ENCODE results near the gene C13orf46.

The C13orf46 gene

GRCh38 chr13:113979791-113980471 lies 6.1 kb upstream of the C13orf46 start:
- DNase-seq, result no peak
- H3K36me3 ChIP-seq (ENCODE audit: control insufficient read depth, insufficient read depth, low read length), result peaks cover 76% of the 10 kb centered on the region
- H3K4me1 ChIP-seq (ENCODE audit: control insufficient read depth, insufficient read depth, low read length, poor library complexity, severe bottlenecking), result no peaks in the 10 kb centered on the region
- no peaks in the 10 kb centered on the region for H3K9me3 ChIP-seq (ENCODE audit: control insufficient read depth, low read length)
- H3K27ac ChIP-seq (ENCODE audit: insufficient read depth, low read length, poor library complexity, severe bottlenecking), result no peak overlapping the region
- no peak overlapping the region for H3K4me3 ChIP-seq (ENCODE audit: insufficient read depth, low read depth, low read length, poor library complexity, severe bottlenecking)
- H3K27me3 ChIP-seq (replicated peaks; ENCODE audit: control insufficient read depth, insufficient read depth, low read length, poor library complexity, severe bottlenecking), result no peaks in the 10 kb centered on the region

DNA sequence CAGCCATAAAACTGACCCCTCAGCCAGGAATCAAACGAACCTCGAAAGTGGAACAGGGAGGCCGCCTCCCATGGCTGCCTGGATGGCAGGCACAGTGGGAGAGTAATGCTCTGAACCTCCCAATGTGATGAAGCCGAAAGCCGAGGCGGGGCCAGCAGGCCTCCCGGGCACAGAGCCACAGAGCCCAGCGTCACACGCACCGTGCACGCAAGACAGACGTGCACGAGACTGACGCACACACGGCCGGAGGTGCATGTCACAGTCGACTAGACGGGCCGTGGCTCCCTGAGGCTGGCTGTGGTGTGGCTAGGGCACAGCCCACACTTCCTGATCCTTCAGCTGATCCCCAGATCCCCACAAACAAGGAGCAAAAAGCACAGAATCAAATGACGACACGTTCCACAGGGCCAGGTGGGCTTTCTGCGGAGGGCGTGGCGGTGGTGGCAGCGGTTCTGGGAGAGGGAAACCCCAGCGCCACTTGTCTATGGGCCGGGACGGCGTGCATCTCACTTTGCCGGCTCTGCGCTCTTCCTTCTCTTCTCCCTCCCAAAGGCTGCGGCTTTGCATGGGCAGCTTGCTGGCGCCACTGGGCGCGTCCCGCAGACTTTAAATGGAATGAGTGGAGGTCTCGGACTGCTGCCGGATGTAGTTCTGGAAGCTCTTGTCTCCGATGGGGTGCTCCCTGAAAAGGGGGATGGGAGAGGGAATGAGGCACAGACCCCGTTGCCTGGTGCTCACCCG lies 5.0 kb upstream of the C13orf46 start:
- DNase-seq, result no peak
- H3K9me3 ChIP-seq (ENCODE audit: control insufficient read depth, low read length), result no peaks in the 10 kb centered on the region
- H3K4me3 ChIP-seq (ENCODE audit: insufficient read depth, low read depth, low read length, poor library complexity, severe bottlenecking), result no peak overlapping the region
- H3K27me3 ChIP-seq (replicated peaks; ENCODE audit: control insufficient read depth, insufficient read depth, low read length, poor library complexity, severe bottlenecking), result no peaks in the 10 kb centered on the region
- H3K4me1 ChIP-seq (ENCODE audit: control insufficient read depth, insufficient read depth, low read length, poor library complexity, severe bottlenecking), result no peaks in the 10 kb centered on the region
- H3K36me3 ChIP-seq (ENCODE audit: control insufficient read depth, insufficient read depth, low read length), result peaks cover 83% of the 10 kb centered on the region
- H3K27ac ChIP-seq (ENCODE audit: insufficient read depth, low read length, poor library complexity, severe bottlenecking), result no peak overlapping the region

DNA sequence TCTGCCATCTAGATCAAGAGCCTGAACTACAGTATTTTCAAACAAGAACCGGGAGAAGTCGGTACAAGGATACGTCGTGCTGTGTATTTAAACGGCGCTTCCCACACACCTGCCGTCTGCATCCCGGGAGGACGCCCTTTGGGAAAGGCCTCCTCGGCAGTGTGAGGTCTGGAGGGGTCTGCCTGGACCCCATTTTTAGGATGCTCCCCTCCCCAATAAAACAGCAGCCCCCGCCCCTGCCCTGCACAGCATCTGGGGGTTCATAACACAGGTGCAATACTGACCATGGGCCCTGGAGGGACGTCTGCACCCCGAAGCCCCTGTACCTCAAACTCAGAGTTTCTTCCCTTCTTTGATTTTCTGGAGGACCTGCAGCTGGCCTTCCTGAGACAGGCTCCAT lies 4.1 kb upstream of the C13orf46 start:
- peaks cover 91% of the 10 kb centered on the region for H3K36me3 ChIP-seq (ENCODE audit: control insufficient read depth, insufficient read depth, low read length)
- H3K9me3 ChIP-seq (ENCODE audit: control insufficient read depth, low read length), result no peaks in the 10 kb centered on the region
- H3K27ac ChIP-seq (ENCODE audit: insufficient read depth, low read length, poor library complexity, severe bottlenecking), result no peak overlapping the region
- no peak overlapping the region for H3K4me3 ChIP-seq (ENCODE audit: insufficient read depth, low read depth, low read length, poor library complexity, severe bottlenecking)
- H3K27me3 ChIP-seq (replicated peaks; ENCODE audit: control insufficient read depth, insufficient read depth, low read length, poor library complexity, severe bottlenecking), result no peaks in the 10 kb centered on the region
- no peaks in the 10 kb centered on the region for H3K4me1 ChIP-seq (ENCODE audit: control insufficient read depth, insufficient read depth, low read length, poor library complexity, severe bottlenecking)
- no peak for DNase-seq

DNA sequence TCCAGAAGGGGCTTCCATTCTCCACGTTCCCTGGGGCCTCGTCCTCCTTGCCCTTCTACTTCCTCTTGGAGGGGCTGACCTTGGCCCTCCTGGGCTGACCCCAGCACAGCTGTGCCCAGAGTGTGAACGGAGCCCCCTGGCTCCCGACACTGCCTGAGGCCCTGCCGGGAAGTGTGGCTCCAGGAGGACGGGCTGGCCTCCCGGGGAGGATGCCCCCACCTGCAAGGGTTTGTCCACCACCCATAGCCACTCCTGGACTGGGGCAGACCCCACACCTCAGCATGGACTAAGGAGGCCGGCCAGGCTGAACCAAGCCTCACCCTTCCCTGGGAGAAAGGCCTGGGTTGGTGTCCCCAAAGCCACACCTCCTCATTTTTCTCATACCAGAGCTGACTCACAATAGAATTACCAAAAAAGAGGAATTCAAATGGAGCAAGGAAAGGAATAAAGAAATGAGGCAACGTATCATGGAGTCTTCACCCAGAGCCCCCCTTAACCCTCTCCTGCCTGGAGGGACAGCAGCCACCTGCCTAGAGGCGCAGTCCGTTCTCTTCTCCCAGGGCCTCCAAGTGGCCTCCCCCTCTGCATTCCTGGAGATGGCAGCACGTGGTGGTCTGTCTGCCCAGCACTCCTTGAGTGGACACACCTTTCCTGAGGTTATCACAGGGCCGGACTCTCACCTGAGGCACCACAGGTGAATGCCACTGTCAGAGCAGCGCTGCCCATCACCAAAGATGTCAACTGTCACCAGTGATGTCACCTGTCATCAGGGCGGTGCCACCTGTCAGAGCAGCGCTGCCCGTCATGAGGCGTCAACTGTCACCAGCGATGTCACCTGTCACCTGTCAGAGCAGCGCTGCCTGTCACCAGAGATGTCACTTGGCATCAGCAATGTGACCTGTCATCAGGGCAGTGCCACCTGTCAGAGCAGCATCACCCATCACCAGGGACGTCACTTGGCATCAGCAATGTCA lies 3.1 kb upstream of the C13orf46 start:
- Histone ChIP-seq H3K9me3 (ENCODE audit: control insufficient read depth, low read length) (no peaks in the 10 kb centered on the region), H3K4me3 (ENCODE audit: insufficient read depth, low read depth, low read length, poor library complexity, severe bottlenecking) (no peak overlapping the region), H3K36me3 (ENCODE audit: control insufficient read depth, insufficient read depth, low read length) (peaks cover 88% of the 10 kb centered on the region), H3K27me3 (replicated peaks; ENCODE audit: control insufficient read depth, insufficient read depth, low read length, poor library complexity, severe bottlenecking) (no peaks in the 10 kb centered on the region), H3K4me1 (ENCODE audit: control insufficient read depth, insufficient read depth, low read length, poor library complexity, severe bottlenecking) (no peaks in the 10 kb centered on the region), H3K27ac (ENCODE audit: insufficient read depth, low read length, poor library complexity, severe bottlenecking) (no peak overlapping the region)
- no peak for DNase-seq

GRCh38 chr13:113975416-113975815 lies 1.5 kb upstream of the C13orf46 start:
- Histone ChIP-seq H3K27me3 (replicated peaks; ENCODE audit: control insufficient read depth, insufficient read depth, low read length, poor library complexity, severe bottlenecking) (no peaks in the 10 kb centered on the region), H3K36me3 (ENCODE audit: control insufficient read depth, insufficient read depth, low read length) (peaks cover 84% of the 10 kb centered on the region), H3K4me1 (ENCODE audit: control insufficient read depth, insufficient read depth, low read length, poor library complexity, severe bottlenecking) (no peaks in the 10 kb centered on the region), H3K27ac (ENCODE audit: insufficient read depth, low read length, poor library complexity, severe bottlenecking) (no peak overlapping the region), H3K4me3 (ENCODE audit: insufficient read depth, low read depth, low read length, poor library complexity, severe bottlenecking) (no peak overlapping the region), H3K9me3 (ENCODE audit: control insufficient read depth, low read length) (no peaks in the 10 kb centered on the region)
- no peak for DNase-seq

- H3K4me1 ChIP-seq (ENCODE audit: control insufficient read depth, insufficient read depth, low read length, poor library complexity, severe bottlenecking), result no peaks in the 10 kb centered on the region
- DNase-seq, result no peak
- no peaks in the 10 kb centered on the region for H3K27me3 ChIP-seq (replicated peaks; ENCODE audit: control insufficient read depth, insufficient read depth, low read length, poor library complexity, severe bottlenecking)
- no peak overlapping the region for H3K4me3 ChIP-seq (ENCODE audit: insufficient read depth, low read depth, low read length, poor library complexity, severe bottlenecking)
- no peaks in the 10 kb centered on the region for H3K9me3 ChIP-seq (ENCODE audit: control insufficient read depth, low read length)
- no peak overlapping the region for H3K27ac ChIP-seq (ENCODE audit: insufficient read depth, low read length, poor library complexity, severe bottlenecking)
- peaks cover 80% of the 10 kb centered on the region for H3K36me3 ChIP-seq (ENCODE audit: control insufficient read depth, insufficient read depth, low read length)
These were observed 717 bp upstream of the C13orf46 start for GRCh38 chr13:113974304-113975281.

DNA sequence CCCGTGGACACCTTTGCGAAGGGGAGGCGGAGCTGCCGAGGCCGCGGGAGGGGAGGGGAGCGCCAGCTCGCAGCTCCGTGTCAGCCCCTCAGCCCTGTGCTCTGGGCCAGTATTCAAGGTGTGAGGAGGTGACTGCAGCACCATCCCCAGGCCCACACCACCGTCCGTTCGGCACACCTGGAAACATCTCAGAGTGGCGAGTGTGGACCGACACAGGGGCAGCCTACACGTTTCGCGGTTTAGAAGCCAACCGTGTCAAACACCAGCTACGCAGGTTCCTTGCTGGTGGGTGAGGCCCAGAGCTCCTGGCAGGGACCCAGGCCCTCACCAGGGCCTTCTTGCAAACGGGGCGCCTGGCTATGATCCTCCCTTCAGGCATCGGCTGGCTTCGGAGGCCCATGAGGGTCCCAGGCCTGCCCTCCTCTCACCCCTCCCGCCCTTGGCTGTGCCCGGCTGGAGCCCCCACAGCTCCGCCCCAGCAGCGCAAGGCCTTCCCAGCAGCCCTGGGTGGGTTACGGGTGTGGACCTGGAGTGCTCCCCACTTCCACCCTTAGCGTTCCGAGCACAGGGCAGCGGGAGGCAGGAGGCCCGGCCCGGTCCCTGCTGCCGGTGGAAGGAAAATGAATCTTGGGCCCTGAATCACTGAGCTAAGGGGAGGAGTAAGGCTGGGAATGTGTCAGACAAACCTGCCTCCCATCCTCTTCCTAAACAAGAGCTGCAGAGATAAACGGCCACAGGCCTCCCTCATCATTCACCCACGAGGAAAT lies 1.2 kb downstream of the C13orf46 start:
- Histone ChIP-seq H3K36me3 (ENCODE audit: control insufficient read depth, insufficient read depth, low read length) (peaks cover 68% of the 10 kb centered on the region), H3K9me3 (ENCODE audit: control insufficient read depth, low read length) (no peaks in the 10 kb centered on the region), H3K27me3 (replicated peaks; ENCODE audit: control insufficient read depth, insufficient read depth, low read length, poor library complexity, severe bottlenecking) (no peaks in the 10 kb centered on the region), H3K4me1 (ENCODE audit: control insufficient read depth, insufficient read depth, low read length, poor library complexity, severe bottlenecking) (no peaks in the 10 kb centered on the region), H3K4me3 (ENCODE audit: insufficient read depth, low read depth, low read length, poor library complexity, severe bottlenecking) (no peak overlapping the region), H3K27ac (ENCODE audit: insufficient read depth, low read length, poor library complexity, severe bottlenecking) (no peak overlapping the region)
- no peak for DNase-seq

- peaks cover 63% of the 10 kb centered on the region for H3K36me3 ChIP-seq (ENCODE audit: control insufficient read depth, insufficient read depth, low read length)
These were observed 2.2 kb downstream of the C13orf46 start for GRCh38 chr13:113971471-113972231.

More at GRCh38 chr13:113971471-113972231, 2.2 kb downstream of the C13orf46 start:
- H3K27me3 ChIP-seq (replicated peaks; ENCODE audit: control insufficient read depth, insufficient read depth, low read length, poor library complexity, severe bottlenecking), result no peaks in the 10 kb centered on the region
- no peaks in the 10 kb centered on the region for H3K4me1 ChIP-seq (ENCODE audit: control insufficient read depth, insufficient read depth, low read length, poor library complexity, severe bottlenecking)
- H3K4me3 ChIP-seq (ENCODE audit: insufficient read depth, low read depth, low read length, poor library complexity, severe bottlenecking), result no peak overlapping the region
- H3K9me3 ChIP-seq (ENCODE audit: control insufficient read depth, low read length), result no peaks in the 10 kb centered on the region
- no peak for DNase-seq
- H3K27ac ChIP-seq (ENCODE audit: insufficient read depth, low read length, poor library complexity, severe bottlenecking), result no peak overlapping the region

All from effector memory CD4-positive, alpha-beta T cell (primary cell).